GM19452 (cell line): ENCODE data around the gene SERPINB10.
A peak's percentile ranks its signal among the peaks of the same experiment; 100 is the strongest.
"Not testable (repeated sequence)": the region's sequence is repeated elsewhere in the genome, so short reads cannot be mapped to it uniquely, and the experiment has no call there.

Experiments
- ATAC-seq: cut with Tn5 transposase; IDR thresholded peaks from one replicate; pipeline ENCODE4 v1.9.1; 2021; ENCODE audit not compliant: unreplicated experiment

SERPINB10 gene

DNA sequence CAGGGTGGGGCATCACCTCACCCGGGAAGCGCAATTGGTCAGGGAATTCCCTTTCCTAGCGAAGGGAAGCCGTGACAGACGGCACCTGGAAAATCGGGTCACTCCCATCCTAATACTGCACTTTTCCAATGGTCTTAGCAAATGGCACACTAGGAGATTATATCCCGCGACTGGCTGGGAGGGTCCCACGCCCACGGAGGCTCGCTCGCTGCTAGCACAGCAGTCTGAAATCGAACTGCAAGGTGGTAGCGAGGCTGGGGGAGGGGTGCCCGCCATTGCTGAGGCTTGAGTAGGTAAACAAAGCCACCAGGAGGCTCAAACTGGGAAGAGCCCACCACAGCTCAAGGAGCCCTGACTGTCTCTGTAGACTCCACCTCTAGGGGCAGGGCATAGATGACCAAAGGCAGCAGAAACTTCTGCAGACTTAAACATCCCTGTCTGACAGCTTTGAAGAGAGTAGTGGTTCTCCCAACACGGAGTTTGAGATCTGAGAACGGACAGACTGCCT lies 32.8 kb downstream of the SERPINB10 start:
- ATAC-seq = not testable (repeated sequence)

DNA sequence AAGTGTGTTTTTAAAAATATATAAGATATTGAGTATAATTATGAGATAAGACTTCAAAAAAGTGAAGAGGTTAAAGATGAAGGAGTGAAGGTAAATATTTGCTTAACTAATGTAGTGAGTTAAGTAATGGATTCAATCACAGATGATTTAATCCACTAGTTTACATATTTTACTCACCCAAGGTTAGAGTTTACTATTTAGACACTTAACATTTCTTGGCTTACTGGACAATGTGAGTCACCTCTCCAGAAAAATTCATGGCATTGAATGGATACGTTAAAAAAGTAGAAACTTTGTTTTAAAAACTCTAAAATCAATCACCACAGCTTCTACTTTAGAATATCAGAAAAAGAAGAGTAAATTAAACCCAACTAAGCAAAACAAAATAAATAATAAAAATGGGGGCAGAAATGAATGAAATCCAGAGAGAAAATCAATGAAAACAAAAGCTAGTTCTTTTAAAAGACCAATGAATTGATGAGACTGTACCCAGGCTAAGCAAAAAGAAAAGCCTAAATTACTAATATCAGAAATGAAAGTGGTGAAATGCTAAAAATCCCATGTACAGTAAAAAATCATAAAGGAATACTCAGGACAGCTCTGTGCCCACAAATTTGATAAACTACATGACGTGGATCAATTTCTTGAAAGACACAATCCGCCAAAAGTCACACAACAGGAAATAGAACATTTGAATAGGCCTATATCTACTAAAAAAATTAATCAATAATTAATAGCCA lies 39.5 kb downstream of the SERPINB10 start:
- ATAC-seq = no peak

DNA sequence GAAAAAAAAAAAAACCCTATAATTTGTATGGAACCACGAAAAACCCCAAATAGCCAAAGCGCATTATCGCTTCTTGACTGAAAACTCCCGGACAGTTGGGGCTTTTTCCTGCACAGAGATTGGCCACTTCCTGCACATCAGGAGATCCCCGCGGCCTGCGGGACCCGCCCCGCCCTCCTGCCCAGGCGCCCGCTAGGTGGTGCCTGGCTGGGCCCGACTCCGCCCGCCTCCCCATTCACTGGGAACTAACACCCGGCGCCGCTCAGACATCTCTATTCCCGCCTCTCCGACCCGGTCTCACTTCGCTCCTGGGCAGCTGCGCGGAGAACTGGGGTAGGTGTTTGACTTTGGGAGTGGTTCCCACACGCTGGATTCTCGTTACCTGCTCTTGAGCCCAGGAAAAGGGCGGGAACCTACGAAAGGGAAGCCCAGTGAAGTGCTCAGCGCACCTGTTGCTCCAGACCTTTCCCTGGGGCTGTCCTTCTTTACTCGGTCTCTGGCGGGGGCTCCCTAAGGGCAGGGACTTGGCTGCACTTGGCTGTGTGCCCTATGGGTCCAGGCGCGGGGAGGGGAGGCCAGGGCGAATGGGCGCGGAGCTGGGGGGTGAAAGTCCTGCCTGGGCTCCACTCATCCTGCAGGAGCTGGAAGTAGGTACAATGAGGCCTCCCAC lies 41.4 kb downstream of the SERPINB10 start, which contains the start of gene HMSD:
HMSD (plus strand) TSS at position 234 of the 670 bp plus-strand sequence. CDS start 4,155 bp downstream, outside the sequence.
- ATAC-seq = peak; percentile 83

DNA sequence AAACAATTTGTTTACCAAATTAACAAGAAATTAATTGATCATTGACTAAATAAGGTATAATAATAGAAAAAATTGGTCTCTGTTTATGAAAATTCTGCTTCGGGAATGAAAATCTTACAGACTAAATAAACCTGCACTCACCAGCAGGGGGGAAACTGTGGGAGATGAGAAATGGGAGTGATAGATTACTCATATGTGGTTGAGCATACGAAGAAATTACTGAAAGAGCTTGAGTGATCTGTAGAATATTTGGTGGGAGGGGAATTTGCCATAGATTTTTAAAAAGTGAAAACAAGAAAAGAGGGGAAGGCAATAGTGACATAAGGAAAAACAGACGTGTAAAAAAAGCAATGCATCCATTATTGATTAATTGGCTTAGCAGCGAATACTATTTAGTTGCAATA lies 43.5 kb downstream of the SERPINB10 start:
- ATAC-seq = peak; percentile 51

DNA sequence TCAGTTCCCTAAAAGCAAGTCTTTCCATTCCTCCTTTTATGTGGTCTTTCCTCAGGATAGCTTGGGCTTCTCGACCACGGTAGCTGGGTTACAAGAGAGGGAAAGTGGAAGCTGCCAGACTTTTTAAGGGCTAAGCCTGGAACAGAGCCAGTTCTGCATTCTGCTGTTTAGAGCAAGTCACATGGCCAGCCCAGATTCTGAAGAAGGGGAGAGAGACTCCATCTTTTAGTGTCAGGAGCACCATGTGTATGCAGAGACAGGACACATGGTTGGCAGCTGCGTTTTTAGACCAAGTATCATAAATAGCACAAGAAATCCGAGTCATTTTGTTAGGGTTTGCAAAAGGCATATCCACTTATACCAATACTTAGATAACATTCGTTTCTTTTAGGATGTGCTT lies 46.1 kb downstream of the SERPINB10 start:
- no peak for ATAC-seq

DNA sequence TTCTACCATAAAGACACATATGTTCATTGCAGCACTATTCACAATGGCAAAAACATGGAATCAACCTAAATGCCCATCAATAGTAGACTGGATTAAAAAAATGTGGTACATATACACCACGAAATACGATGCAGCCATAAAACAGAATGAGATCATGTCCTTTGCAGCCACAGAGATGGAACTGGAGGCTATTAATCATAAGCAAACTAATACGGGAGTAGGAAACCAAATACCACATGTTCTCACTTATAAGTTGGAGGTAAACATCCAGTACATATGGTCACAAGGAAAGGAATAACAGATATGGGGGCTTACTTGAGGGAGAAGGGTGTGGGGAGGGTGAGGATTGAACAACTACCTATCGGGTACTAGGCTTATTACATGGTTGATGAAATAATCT lies 49.0 kb downstream of the SERPINB10 start:
- ATAC-seq = no peak

DNA sequence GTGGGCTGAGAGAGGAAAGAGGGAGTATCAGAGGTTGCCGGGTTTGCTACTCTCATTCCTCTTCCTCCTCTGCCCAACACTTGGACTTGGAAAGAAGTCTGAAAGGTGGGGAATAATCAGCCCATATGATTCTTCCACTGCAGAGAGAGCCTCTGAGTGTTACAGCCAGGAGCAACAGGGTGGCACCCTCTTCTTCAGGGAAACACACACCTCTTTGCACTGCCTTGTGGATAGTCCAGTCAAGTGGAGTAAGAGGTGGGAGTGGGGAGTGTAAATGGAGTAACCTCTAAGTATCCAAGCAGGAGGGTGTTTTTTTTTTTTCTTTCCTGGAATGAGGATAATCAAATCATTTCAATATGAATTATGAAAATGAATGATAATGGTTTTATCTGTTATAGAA lies 53.1 kb downstream of the SERPINB10 start:
- ATAC-seq = no peak

DNA sequence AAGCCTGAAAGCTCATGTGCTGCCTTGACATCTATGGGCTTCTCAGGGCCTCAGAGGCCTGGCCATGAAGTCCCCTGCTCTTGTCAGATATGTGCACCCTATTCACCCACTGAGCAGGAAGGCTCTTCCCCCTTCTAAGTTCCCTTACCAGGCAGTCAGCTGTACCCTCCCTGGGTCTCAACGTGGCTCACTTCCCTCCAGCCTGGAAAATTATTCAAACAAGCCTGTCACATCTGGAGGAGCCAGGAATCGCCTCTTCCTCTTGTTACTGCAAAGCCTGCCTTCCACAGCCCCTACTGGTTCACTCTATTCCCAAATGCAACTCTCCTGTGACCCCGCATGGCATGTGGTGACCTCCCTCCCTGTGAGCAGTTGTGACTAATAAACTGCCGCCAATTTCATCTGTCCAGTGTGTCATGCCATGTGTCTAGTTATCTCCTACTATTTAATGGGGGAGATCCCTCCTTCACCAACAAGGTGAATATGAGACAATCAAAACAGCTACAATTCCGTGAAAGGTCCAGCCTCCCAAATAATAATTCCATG lies 53.8 kb downstream of the SERPINB10 start:
- no peak for ATAC-seq

DNA sequence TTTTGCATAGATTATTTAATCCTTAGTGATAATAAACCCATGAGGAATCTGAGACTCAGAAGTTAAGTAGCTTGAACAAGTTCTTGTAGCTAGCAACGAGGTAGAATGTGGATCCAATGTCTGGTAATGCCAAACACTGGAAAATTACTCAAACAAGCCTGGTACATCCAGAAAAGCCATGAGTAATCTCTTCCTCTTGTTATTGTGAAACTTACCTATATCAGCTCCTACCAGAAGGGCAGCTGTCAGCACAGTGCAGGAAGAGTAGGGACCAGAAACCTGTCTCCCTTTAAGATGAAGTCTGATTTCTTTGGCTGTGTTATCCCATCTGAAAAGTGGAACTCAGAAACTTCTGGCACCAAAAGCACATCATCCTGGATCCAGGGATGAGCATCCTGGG lies 54.4 kb downstream of the SERPINB10 start:
- no peak for ATAC-seq

DNA sequence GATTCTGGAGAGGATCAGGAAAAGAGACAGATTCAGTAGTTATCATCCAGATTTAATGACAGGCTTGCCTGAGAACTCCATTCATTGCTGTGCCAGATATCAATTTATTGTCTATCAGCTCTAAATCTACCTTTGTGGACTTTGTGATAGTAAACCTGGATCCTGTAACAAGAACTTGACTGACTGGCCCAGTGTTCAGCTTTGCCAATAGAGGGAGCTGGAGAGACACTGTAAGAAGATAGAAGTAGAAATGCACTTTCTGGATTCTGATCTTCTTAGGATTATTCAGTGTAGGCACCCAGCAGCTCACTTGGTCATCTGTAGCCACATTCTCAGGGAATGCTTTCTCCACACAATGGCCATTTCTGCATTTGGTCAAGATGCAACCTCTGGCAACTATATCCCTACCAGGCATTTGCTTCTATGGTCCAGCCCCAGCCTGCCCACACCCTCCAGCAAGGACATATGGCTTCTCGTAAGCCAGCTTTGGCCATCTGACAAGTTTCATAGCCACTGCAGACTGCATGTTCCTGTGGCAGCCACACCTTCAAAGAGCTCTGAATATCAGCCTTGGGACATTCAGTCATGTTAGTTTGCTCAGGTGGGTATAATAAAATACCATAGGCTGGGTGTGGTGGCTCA lies 56.0 kb downstream of the SERPINB10 start:
- peak; percentile 59 for ATAC-seq

DNA sequence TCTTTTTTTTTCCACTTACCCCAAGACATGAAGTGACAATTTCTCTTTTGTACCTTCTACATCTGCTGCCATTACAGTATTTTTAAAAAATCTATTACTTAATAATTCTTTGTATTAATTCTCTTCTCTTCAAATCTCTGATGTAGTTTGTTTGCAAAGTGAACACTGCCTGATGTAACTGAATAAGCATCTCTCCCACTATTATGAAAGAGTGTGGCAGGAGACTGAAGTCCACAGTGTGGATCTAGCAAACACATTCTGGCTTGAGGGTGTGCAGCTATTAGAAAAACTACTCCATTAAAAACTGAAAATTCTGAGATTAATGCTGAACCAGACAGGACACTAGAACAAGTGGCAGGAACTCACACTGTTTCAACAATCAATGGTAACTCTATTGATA lies 57.1 kb downstream of the SERPINB10 start:
- no peak for ATAC-seq

DNA sequence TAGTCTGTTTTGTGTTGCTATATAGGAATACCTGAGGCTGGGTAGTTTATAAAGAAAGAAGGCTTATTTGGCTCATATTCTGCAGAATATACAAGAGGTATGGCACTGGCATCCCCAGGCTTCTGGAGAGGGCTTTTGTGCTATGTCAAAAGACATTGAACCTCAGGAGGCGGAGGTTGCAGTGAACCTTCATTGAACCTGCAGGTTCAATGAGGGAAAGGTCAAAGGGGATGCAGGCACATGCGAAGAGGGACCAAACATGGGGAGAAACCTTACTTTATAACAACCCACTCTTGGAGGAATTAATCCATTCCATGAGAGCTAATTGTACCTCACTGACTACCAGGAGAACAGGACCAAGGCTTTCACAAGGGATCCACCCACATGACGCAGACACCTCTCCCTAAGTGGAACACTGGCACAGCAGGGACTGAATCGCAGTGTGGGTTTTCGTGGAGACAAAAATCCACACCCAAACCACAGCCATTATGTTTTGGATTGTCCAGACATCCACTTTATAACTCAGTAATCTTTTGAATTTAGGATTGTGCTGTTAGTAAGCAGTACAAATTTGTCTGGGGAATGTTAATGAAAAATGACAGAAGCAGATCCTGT lies 58.1 kb downstream of the SERPINB10 start:
- ATAC-seq = no peak

DNA sequence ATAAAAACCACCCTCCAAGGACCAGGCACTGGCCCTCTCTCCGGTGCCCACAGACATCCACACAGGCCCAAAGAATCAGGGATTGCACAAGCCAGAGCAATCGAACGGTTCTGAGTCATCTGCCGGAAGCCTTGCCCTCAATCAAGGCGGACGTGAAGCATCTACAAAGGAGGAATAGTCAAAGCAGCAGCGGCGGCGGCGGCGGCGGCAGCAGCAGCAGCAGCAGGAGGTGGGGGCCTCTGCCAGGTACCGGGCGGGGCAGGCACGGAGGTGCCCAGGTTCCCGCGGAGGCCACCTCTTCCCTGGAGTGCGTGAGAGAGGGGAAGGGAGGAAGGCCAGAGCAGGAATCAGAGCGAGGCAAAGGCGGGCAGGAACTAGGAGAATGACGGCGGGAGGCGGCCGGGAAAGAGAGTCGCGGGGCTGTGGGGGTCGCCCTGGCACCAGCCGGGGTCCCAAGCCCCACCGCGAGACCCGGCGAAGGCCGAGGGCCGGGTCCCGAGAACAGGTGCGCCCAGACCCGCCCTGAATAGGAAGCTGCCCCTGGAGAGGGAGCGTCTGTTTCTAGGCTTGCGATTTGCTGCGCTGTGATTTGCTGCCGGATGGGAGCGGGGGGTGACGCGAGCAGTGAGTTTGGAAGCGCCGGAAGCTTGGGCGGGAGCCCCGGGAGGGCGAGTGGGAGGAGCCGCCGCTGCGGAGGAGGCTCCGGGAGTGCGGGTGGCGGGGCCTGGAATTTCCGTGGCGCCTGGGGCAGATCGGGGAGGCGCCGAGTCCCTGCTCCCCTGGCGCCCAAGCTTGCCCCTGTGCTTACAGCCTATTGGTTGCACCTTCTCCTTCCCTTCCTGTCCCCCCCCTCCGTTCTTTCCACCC lies 62.4 kb downstream of the SERPINB10 start, which contains the start of gene SERPINB8:
SERPINB8 (plus strand) TSS at position 140 of the 867 bp plus-strand sequence. CDS start 8,228 bp downstream, outside the sequence.
- peak; percentile 84 for ATAC-seq

DNA sequence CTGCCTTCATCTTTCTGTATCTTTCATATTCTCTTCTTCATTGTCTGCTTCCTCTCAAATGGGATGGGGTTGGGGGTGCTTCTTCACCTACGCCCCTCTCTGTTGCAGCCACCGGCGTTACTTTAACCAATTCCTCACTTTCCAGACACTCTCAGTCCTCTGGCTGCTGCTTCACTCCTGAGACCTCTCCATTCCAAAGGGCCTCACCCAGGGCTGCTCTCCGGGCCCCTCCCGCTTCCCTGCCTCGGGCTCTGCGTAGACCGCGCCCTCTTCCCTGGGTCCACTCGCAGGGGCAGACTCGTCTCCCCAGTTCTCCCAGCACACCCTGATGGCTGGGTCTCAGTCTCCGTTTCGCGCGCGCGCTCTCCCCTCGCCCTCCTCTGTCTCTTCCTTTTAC lies 63.0 kb downstream of the SERPINB10 start:
- ATAC-seq = no peak

DNA sequence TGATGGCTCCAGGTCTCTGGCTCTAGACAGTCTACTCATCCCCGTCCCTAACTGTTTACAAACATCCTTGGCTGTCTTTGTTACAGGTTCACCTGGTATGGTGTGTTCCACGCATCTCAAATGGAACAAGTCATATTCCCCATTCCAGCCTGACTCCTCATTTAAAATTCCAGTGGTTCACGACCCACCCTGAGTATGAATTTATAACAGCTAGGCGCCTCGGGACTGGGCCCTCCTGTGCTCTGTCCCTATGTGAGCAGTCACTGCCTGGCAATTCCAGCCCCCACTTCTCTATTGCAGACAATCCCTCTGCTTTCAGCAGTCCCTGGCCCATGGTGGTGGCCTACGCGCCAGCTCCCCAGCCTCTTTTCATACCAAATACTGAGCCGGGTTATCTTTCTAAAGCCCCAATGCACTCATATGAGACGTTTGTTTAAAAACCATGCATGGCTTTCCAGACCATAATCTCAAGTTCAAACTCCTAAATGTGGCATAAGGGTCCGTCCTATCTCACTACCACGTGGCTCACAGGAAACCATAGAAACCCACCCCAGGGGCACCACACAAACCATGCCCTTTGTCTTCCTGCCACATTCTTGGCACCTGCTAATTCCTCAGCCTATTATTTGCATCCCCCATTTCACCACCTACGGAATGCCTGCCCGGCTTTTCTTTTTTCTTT lies 63.7 kb downstream of the SERPINB10 start:
- no peak for ATAC-seq

DNA sequence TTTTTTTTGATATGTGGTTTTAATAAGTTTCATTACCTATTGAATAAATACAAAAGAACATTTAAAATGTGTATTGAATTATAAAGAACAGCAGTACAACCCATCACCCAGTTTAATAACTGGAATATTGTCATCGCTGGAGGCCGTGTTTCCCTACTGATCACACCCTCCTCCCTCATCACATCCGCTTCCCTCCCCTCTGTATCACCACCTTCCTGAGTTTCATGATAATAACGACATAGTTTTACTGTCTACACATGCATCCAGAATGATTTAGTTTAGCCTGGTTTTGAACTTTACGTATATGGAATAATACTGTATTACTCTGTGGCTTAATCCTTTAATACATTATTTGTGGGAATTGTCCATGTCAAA lies 64.2 kb downstream of the SERPINB10 start:
- no peak for ATAC-seq

DNA sequence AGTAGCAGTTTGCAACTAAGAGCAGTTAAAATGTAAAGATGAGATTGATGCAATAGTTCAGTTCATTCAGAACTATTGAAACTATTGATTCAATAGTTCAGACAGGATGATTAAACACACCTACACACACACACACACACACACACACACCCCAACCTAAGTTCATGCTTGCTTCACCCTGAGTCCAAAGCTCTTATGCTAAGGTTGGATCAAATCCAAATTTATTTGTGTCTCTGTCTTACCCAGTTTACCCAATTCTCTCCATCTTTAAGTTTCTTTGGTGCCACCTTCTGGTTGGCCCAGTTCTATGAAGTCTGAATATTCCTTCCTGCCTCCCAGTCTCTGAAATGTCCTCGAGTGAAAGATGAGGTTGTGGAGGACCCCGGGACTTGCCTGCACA lies 67.2 kb downstream of the SERPINB10 start:
- no peak for ATAC-seq

DNA sequence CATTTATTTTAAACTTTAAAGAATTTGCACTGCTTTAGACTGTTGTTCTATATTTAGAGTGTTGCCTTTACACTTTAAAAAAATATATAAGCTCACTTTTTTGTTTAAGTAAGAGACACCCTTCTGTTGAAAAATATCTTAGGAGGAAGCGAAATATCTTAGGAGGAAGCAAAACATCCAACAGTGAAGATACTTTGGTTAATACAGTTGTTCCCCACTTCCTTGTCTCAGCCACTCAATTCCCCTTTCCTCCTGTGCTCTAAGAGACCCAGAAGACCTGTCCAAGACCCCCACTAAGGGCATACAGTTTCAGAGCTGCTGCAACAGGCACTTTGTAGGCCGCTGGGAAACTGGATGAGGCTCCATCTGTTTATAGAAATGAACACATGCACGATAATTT lies 67.9 kb downstream of the SERPINB10 start:
- no peak for ATAC-seq

DNA sequence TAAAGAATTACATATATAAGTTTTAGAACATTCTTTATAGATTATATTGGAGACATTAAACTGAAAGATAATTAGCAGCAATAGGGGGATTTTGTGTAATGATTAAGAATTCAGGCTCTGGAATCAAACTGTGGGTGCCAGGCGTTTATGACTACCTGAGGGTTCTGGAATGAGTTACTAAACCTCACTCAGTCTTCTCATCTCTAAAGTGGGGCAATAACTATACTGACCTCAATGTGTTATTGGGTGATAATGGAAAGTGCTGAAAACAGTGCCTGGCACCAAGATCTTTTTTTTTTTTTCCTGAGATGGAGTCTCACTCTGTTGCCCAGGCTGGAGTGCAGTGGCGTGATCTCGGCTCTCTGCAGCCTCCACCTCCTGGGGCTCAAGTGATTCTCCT lies 69.3 kb downstream of the SERPINB10 start:
- ATAC-seq = no peak
